Esophagus muscularis mucosa (tissue), 4 donors: ENCODE results near the gene PANX1. TPM values are rescaled to one million over a fixed set of nuclear protein-coding genes. Genes with fewer than 3 reads are reported as not detected.

ENCODE experiments used
- DNase-seq: peaks from one replicate; pipeline ENCODE4 v3.0.0-alpha.2; 2017; ENCODE audit errors: extremely low spot score
- H3K27ac ChIP-seq, 4 donors: fragments of 200-600 bp; sonication (generic); replicated peaks in 1 of 4; 1 replicate in 3 of 4; 2 replicates in 1 of 4; pipeline ENCODE4 v1.5.1; 2016 to 2019; ENCODE audit warnings: mild to moderate bottlenecking in 1 of 4
- H3K27me3 ChIP-seq, 4 donors: fragments of 200-600 bp; sonication (generic); one replicate each; pipeline versions ENCODE4 v1.5.1 to v1.6.0; 2016 to 2019
- H3K36me3 ChIP-seq, 4 donors: fragments of 200-600 bp; sonication (generic); one replicate each; pipeline ENCODE4 v1.5.1; 2016 to 2019
- H3K4me1 ChIP-seq, 4 donors: fragments of 200-600 bp; sonication (generic); one replicate each; pipeline ENCODE4 v1.5.1; 2016 to 2019
- H3K4me3 ChIP-seq, 4 donors: fragments of 200-600 bp; sonication (generic); 1 replicate in 2 of 4; 2 replicates in 2 of 4; pipeline ENCODE4 v1.5.1; 2016 to 2019; ENCODE audit warnings: mild to moderate bottlenecking in 4 of 4, moderate library complexity in 1 of 4
- H3K9me3 ChIP-seq, 4 donors: fragments of 200-600 bp; sonication (generic); 1 replicate in 3 of 4; 2 replicates in 1 of 4; pipeline ENCODE4 v1.5.1; 2016 to 2019
- EP300 ChIP-seq: sonication (generic); formaldehyde crosslinking; IDR thresholded peaks from one replicate; pipeline ENCODE4 v1.6.1; 2017; ENCODE audit warnings: antibody characterized with exemption
- POLR2A ChIP-seq: fragments of 450-650 bp; IDR thresholded peaks from one replicate; pipeline ENCODE4 v1.6.1; 2017; ENCODE audit warnings: antibody characterized with exemption, moderate library complexity, mild to moderate bottlenecking, low read depth
- POLR2AphosphoS5 ChIP-seq, 2 donors: sonication (generic); formaldehyde crosslinking; IDR thresholded peaks; one replicate each; pipeline ENCODE4 v1.6.1; 2017; ENCODE audit warnings: antibody characterized with exemption in 2 of 2
- WGBS: methylation state at CpG from one replicate; pipeline ENCODE4 v1.1.5; 2018; 5-methylcytosine and 5-hydroxymethylcytosine counted together
- intact Hi-C: fragments of 100-400 bp; cut with DNase I; formaldehyde crosslinking; loops from one replicate; pipeline ENCODE4 v1.15.1; 2023
- total RNA-seq, 4 donors: library from RNA; depleted of rRNA; stranded (reverse); fragments of >200 nt; gene quantifications; one replicate each; pipeline versions ENCODE4 v1.1.0 to v1.2.1, GENCODE V29; 2016
- TF ChIP-seq, protein P1 (sequence below), 3 experiments: fragments of 200-600 bp in 2 of 3; fragments of 450-650 bp in 1 of 3; sonication (generic) in 2 of 3; IDR thresholded peaks; one replicate each; pipeline ENCODE4 v1.5.1; 2017 to 2019; ENCODE audit warnings: antibody characterized with exemption in 3 of 3, mild to moderate bottlenecking in 2 of 3, moderate library complexity in 1 of 3

Gene PANX1
- total RNA-seq, 4 donors from 2014 or later: 25.7 to 35.6 (median 29.7) TPM

DNA sequence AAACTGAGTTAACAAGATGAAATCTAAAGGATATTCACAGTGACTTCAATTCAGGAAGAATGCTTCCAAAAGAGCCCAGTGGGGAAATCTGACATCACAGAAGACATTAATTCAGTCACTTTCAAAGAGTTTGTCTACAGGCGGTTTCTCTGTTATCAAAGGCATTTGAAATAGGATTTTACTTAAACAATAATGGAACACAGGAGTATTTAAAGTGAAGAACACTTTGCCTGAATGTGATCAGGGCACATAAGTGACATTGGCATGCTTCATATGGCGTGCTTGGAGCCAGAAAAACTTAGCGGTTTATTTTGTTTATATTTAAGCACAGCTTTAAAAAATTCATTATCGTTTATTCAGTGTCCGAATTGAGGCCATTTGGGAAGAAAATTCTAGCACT, 52.9 kb downstream of the PANX1 start:
- H3K4me1 ChIP-seq: peaks cover 0 to 12% (median 11%) of the 10 kb centered on the region in 4 donors
- 73% methylated on average over 5 of the region's 5 CpGs for WGBS
- H3K27ac ChIP-seq: no peak overlapping the region
- H3K9me3 ChIP-seq: no peaks in the 10 kb centered on the region
- no peak for TF ChIP-seq EP300
- DNase-seq: no peak
- no peaks in the 10 kb centered on the region for H3K27me3 ChIP-seq
- H3K4me3 ChIP-seq: no peak overlapping the region
- peaks cover 16 to 46% (median 28%) of the 10 kb centered on the region in 4 donors for H3K36me3 ChIP-seq
- intact Hi-C loops: loop anchor here (10.0 kb wide), 1 partner anchor 233 kb away; no protein-coding TSS in a partner anchor

DNA sequence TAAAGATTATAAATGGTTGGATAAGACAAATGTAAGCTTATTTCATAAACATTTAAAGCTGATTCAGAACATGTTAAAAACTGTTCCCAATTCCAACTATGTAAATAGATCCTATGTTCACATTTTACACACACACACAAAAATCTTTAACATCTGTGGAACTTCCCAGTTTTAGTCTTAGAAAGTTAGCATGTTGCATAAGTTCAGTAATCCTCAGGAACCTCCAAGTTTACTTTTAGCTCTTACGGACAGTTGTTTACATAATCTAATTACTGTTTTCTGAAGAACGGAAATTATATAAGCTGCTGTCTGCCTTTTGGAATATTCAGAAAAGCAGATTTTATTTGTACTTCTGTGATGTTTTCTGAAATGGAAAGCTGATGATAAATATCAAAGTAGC, 53.3 kb downstream of the PANX1 start:
- no peak overlapping the region for H3K4me3 ChIP-seq
- H3K27ac ChIP-seq: no peak overlapping the region
- TF ChIP-seq, protein P1, sequence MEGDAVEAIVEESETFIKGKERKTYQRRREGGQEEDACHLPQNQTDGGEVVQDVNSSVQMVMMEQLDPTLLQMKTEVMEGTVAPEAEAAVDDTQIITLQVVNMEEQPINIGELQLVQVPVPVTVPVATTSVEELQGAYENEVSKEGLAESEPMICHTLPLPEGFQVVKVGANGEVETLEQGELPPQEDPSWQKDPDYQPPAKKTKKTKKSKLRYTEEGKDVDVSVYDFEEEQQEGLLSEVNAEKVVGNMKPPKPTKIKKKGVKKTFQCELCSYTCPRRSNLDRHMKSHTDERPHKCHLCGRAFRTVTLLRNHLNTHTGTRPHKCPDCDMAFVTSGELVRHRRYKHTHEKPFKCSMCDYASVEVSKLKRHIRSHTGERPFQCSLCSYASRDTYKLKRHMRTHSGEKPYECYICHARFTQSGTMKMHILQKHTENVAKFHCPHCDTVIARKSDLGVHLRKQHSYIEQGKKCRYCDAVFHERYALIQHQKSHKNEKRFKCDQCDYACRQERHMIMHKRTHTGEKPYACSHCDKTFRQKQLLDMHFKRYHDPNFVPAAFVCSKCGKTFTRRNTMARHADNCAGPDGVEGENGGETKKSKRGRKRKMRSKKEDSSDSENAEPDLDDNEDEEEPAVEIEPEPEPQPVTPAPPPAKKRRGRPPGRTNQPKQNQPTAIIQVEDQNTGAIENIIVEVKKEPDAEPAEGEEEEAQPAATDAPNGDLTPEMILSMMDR (IDR thresholded peaks at IDR 0.05): no peak
- TF ChIP-seq POLR2A: no peak
- TF ChIP-seq POLR2AphosphoS5 (IDR thresholded peaks at IDR 0.05): no peak
- TF ChIP-seq EP300: no peak
- H3K36me3 ChIP-seq: peaks cover 16 to 46% (median 28%) of the 10 kb centered on the region in 4 donors
- 53% methylated on average over 2 of the region's 2 CpGs for WGBS
- no peaks in the 10 kb centered on the region for H3K9me3 ChIP-seq
- H3K4me1 ChIP-seq: peaks cover 0 to 12% (median 11%) of the 10 kb centered on the region in 4 donors
- DNase-seq: no peak
- intact Hi-C loops: loop anchor here (10.0 kb wide), 1 partner anchor 233 kb away; no protein-coding TSS in a partner anchor
- no peaks in the 10 kb centered on the region for H3K27me3 ChIP-seq

DNA sequence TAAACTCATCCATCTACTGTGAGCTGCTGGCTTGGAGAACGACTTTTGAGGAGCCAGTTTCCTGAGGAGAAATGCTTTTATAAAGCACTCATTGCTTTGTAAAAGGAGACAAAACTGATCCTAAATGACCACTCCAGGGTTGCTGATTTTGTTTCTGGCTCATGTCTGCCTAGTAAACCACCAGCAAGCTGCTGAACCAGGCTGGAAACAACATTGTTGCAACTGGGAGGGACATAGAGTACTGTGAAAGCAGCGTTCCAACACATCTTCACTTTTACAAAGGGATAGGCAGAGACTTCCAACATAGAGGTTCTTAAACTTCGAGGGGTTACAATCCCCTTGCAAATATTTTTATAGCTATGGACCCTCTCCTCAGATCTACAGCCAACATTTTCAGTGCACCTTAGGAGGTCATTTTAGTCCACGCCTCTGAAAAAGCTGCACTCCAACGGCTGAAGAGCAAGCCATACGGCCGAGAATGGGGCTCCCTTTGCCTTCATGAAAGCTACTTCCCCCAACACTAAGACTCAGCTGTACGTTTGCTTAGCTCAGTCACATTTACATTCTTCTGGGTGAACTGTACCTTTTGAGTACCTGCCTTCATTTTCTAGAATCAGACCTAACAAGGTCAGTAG, 54.7 kb downstream of the PANX1 start:
- Histone ChIP-seq H3K27ac (no peak overlapping the region), H3K9me3 (no peaks in the 10 kb centered on the region), H3K4me3 (no peak overlapping the region), H3K27me3 (no peaks in the 10 kb centered on the region), H3K4me1 (peaks cover 0 to 12% (median 11%) of the 10 kb centered on the region in 4 donors), H3K36me3 (peaks cover 16 to 39% (median 26%) of the 10 kb centered on the region in 4 donors)
- 85% methylated on average over 8 of the region's 8 CpGs for WGBS
- TF ChIP-seq POLR2A: no peak
- TF ChIP-seq POLR2AphosphoS5 (IDR thresholded peaks at IDR 0.05): no peak
- no peak for TF ChIP-seq EP300
- TF ChIP-seq, protein P1 (IDR thresholded peaks at IDR 0.05): no peak
- intact Hi-C loops: loop anchor here (10.0 kb wide), 1 partner anchor 231 kb away; no protein-coding TSS in a partner anchor
- peak; percentile 62 for DNase-seq

DNA sequence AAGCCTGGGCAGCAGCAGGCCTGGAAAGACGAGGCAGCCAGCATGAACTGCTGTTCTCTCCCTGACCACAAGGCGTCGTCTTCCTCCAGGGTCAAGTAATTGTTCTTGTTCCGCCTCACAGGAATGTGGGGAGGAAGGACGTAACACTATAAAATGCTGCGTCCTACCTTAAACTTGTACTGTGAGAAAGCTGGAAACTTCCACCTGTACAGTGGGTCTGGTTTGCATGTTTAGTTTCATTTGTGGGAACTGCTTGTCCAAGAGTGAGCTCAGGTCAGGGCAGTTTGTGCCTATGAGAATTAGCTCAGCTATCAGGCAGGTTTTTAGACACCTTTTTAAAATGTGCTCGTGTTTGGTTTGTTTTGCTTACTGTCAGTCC, 55.2 kb downstream of the PANX1 start:
- peak; percentile 77 for DNase-seq
- intact Hi-C loops: loop anchor here (10.0 kb wide), 1 partner anchor 231 kb away; no protein-coding TSS in a partner anchor
- H3K27ac ChIP-seq: no peak overlapping the region
- peaks cover 0 to 12% (median 11%) of the 10 kb centered on the region in 4 donors for H3K4me1 ChIP-seq
- no peak overlapping the region for H3K4me3 ChIP-seq
- WGBS: 30% methylated on average over 7 of the region's 7 CpGs
- TF ChIP-seq, protein P1 (IDR thresholded peaks at IDR 0.05): peak; percentile 53 to 72 (median 68)
- TF ChIP-seq POLR2A: no peak
- H3K27me3 ChIP-seq: no peaks in the 10 kb centered on the region
- H3K36me3 ChIP-seq: peaks cover 16 to 34% (median 22%) of the 10 kb centered on the region in 4 donors
- no peaks in the 10 kb centered on the region for H3K9me3 ChIP-seq

DNA sequence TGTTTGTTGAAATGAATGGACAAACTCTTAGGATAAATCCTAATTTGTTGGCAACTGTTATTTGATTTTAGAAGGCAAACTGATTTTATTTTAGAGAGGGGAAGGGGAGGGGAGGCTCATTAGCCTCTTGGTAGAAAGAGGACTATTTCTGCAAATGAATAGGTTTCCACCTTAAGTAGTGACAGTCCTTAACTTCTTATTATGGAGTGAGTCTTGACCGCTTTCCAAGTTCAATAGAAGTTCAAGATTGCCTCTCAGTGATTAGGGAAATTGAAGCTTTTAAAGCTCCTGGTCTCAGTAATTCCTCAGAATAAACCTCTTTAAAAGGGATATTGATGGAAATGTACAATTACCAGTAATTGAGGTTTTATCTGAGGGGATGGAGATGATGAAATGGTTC, 55.7 kb downstream of the PANX1 start:
- H3K36me3 ChIP-seq: peaks cover 16 to 29% (median 21%) of the 10 kb centered on the region in 4 donors
- H3K4me1 ChIP-seq: peaks cover 0 to 12% (median 11%) of the 10 kb centered on the region in 4 donors
- intact Hi-C loops: loop anchor here (10.0 kb wide), 1 partner anchor 230 kb away; no protein-coding TSS in a partner anchor
- WGBS: 81% methylated on average over 1 of the region's 1 CpG
- H3K27ac ChIP-seq: no peak overlapping the region
- H3K9me3 ChIP-seq: no peaks in the 10 kb centered on the region
- DNase-seq: no peak
- TF ChIP-seq POLR2A: no peak
- no peak for TF ChIP-seq POLR2AphosphoS5 (IDR thresholded peaks at IDR 0.05)
- no peak overlapping the region for H3K4me3 ChIP-seq
- no peaks in the 10 kb centered on the region for H3K27me3 ChIP-seq
